H1 (cell line): Measurements from ENCODE around the gene KIFC1. TPM values are rescaled to one million over a fixed set of nuclear protein-coding genes. Genes with fewer than 3 reads are reported as not detected.
A peak's percentile ranks its signal among the peaks of the same experiment; 100 is the strongest.

ENCODE experiments used
- ASH2L ChIP-seq: fragments of 200-600, 300-600 bp; sonication (generic); IDR thresholded peaks from one replicate; pipeline ENCODE4 v1.7.1; 2017; ENCODE audit warnings: low read length
- BRCA1 ChIP-seq: IDR thresholded peaks from 2 replicates; pipeline ENCODE4 v1.6.1; 2012; ENCODE audit warnings: low read depth, low read length, improper control_type of control experiment
- CBX5 ChIP-seq: fragments of 300-800, 300-1000 bp; sonication (generic); IDR thresholded peaks from 2 replicates; pipeline ENCODE4 v1.7.1; 2016; ENCODE audit warnings: antibody characterized with exemption, low read length, low read depth
- CEBPB ChIP-seq: IDR thresholded peaks from 2 replicates; pipeline ENCODE4 v1.6.1; 2012; ENCODE audit warnings: low read depth, low read length
- CHD1 ChIP-seq: IDR thresholded peaks from 2 replicates; pipeline ENCODE4 v1.6.1; 2012; ENCODE audit warnings: low read depth, low read length, improper control_type of control experiment
- CREB1 ChIP-seq: IDR thresholded peaks from 2 replicates; pipeline ENCODE4 v1.6.1; 2012; ENCODE audit warnings: inconsistent platforms
- EGR1 ChIP-seq: IDR thresholded peaks from 2 replicates; pipeline ENCODE4 v1.6.1; 2011; ENCODE audit warnings: low read depth, low read length, borderline replicate concordance
- HDAC6 ChIP-seq: IDR thresholded peaks from one replicate; pipeline ENCODE4 v1.7.1; 2012; ENCODE audit warnings: low read depth, mild to moderate bottlenecking, inconsistent platforms, low read length, moderate library complexity
- JUN ChIP-seq: IDR thresholded peaks from 2 replicates; pipeline ENCODE4 v1.6.1; 2011; ENCODE audit warnings: low read depth, mild to moderate bottlenecking, improper control_type of control experiment, low read length
- JUND ChIP-seq: IDR thresholded peaks from 2 replicates; pipeline ENCODE4 v1.6.1; 2011; ENCODE audit warnings: mild to moderate bottlenecking, improper control_type of control experiment, low read length
- PHF8 ChIP-seq: fragments of 200-600 bp; sonication (generic); conservative IDR thresholded peaks from 2 replicates; pipeline ENCODE4 v1.7.1; 2012; ENCODE audit warnings: low read depth, mild to moderate bottlenecking, inconsistent platforms, low read length, moderate library complexity
- POLR2A ChIP-seq, 2 experiments: IDR thresholded peaks; 1 replicate in 1 of 2; 2 replicates in 1 of 2; pipeline ENCODE4 v1.6.1; 2011; ENCODE audit warnings: low read depth in 2 of 2, low read length in 2 of 2, mild to moderate bottlenecking in 2 of 2; ENCODE audit errors: control extremely low read depth in 1 of 2
- POU5F1 ChIP-seq: IDR thresholded peaks from 2 replicates; pipeline ENCODE4 v1.6.1; 2011; ENCODE audit warnings: low read depth, mild to moderate bottlenecking, low read length, moderate library complexity
- RBBP5 ChIP-seq: IDR thresholded peaks from 2 replicates; pipeline ENCODE4 v1.7.1; 2012; ENCODE audit warnings: low read depth, mild to moderate bottlenecking, inconsistent platforms, low read length, moderate library complexity, borderline replicate concordance
- SP2 ChIP-seq: IDR thresholded peaks from 2 replicates; pipeline ENCODE4 v1.6.1; 2012; ENCODE audit warnings: mild to moderate bottlenecking, low read length, inconsistent platforms
- SUZ12 ChIP-seq: fragments of 200-600 bp; sonication (generic); IDR thresholded peaks from 2 replicates; pipeline ENCODE4 v1.6.1; 2012; ENCODE audit warnings: mild to moderate bottlenecking, inconsistent platforms, low read length, moderate library complexity, mixed read lengths
- polyA plus RNA-seq, 7 experiments: library from polyadenylated mRNA; depleted of rRNA in 3 of 7; stranded (reverse) in 5 of 7; unstranded in 2 of 7; fragments of >200 nt in 5 of 7; fragments of 200-250 nt in 2 of 7; gene quantifications; 1 replicate in 5 of 7; 2 replicates in 1 of 7; 4 replicates in 1 of 7; pipeline versions ENCODE4 v1.2.1 to v1.2.3, GENCODE V29; 2011 to 2013; ENCODE audit warnings: missing spikeins in 2 of 7, mixed read lengths in 2 of 7
- total RNA-seq: library from RNA; stranded (reverse); fragmentation: NEBNext Ultra II Directional; extraction: Animal tissue kit (Norgen Biotek cat#: 25700); gene quantifications from 2 replicates; pipeline ENCODE4 v1.2.1, GENCODE V29; 2021
- TF ChIP-seq, protein P1 (sequence below): IDR thresholded peaks from 2 replicates; pipeline ENCODE4 v1.6.1; 2012; ENCODE audit warnings: low read length, inconsistent platforms
- TF ChIP-seq, protein P2 (sequence below): IDR thresholded peaks from 2 replicates; pipeline ENCODE4 v1.6.1; 2012; ENCODE audit warnings: inconsistent platforms
- TF ChIP-seq, protein P3 (sequence below): IDR thresholded peaks from 2 replicates; pipeline ENCODE4 v1.6.1; 2012; ENCODE audit warnings: inconsistent platforms

KIFC1 gene
- total and polyA plus RNA-seq, 2 of the 8 experiments (the other 6 are each of a cell fraction or from before 2014, with no cell fraction given): 46.6 to 64.3 TPM

DNA sequence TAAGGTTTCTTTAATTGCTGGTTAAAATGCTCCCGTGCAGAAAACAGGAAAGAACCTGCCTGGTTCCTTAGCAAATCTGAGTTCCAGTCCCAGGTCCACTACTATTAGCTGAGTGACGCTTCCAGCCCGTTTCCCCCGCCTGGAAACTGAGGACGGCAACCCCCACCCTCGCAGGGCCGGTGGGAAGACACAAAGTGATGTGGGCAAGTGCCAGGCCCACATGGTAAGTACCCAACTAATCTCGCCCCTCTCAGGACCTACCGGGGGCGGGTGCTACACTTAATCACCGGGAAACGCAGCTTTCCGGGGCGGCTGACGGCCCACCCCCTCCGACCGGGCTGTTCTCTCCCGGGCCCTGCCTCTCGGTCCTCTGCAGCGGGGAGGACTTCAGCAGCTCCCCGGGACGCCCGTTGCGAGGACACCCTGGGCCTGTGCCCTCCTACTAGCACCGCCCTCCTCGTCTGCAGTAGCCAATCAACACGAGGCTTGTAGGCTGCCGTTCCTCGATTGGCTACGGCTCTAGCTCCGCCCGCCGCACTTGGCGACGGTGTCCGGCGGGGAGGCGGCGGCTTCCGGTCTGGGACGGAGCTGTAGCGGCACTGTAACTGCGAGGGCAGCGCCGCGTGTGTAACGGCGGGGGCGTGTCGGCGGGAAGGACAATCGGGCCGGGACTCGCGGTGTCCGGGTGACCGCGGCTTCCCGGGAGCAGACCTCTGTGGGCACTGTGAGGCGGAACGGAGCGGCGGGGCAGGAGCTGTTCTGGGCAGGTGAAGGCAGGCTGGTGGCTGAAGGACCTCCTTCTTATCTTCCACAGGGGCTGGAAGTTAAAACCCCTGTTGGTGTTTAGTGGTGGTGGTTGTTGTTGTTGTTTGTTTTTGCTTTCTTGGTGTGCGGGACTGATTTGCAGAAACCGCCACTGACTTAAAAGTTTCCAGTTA is 62.7 kb downstream of the KIFC1 start, which contains the start of gene ZBTB9 (continued):
- TF ChIP-seq, protein P1, sequence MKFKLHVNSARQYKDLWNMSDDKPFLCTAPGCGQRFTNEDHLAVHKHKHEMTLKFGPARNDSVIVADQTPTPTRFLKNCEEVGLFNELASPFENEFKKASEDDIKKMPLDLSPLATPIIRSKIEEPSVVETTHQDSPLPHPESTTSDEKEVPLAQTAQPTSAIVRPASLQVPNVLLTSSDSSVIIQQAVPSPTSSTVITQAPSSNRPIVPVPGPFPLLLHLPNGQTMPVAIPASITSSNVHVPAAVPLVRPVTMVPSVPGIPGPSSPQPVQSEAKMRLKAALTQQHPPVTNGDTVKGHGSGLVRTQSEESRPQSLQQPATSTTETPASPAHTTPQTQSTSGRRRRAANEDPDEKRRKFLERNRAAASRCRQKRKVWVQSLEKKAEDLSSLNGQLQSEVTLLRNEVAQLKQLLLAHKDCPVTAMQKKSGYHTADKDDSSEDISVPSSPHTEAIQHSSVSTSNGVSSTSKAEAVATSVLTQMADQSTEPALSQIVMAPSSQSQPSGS: peak; percentile 78; the same call in 1 of the 2 replicates
- TF ChIP-seq, protein P2, sequence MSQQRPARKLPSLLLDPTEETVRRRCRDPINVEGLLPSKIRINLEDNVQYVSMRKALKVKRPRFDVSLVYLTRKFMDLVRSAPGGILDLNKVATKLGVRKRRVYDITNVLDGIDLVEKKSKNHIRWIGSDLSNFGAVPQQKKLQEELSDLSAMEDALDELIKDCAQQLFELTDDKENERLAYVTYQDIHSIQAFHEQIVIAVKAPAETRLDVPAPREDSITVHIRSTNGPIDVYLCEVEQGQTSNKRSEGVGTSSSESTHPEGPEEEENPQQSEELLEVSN: peak; percentile 80
- TF ChIP-seq POU5F1: no peak
- no peak for TF ChIP-seq JUND
- no peak for TF ChIP-seq EGR1
- TF ChIP-seq JUN: no peak
- TF ChIP-seq HDAC6: no peak
- no peak for TF ChIP-seq CHD1
- TF ChIP-seq CEBPB: no peak
- peak; percentile 68; the same call in 1 of the 2 replicates for TF ChIP-seq RBBP5
- TF ChIP-seq ASH2L: peak; percentile 75
- TF ChIP-seq CBX5: no peak
- TF ChIP-seq SP2: peak; percentile 24; the same call in 1 of the 2 replicates
- TF ChIP-seq, protein P3, sequence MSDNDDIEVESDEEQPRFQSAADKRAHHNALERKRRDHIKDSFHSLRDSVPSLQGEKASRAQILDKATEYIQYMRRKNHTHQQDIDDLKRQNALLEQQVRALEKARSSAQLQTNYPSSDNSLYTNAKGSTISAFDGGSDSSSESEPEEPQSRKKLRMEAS: peak; percentile 89
- peak; percentile 67; the same call in 1 of the 2 replicates for TF ChIP-seq PHF8
- TF ChIP-seq SUZ12: no peak
- peak; percentile 63 for TF ChIP-seq CREB1
- no peak for TF ChIP-seq BRCA1
- TF ChIP-seq POLR2A (IDR thresholded peaks at IDR 0.05; ENCODE audit: control extremely low read depth in 1 of 2, low read depth in 2 of 2, low read length in 2 of 2): peak; percentile 76 to 78
